Astrocyte of the hippocampus (primary cell): Measurements from ENCODE around the gene NXPH1.
"Not testable (repeated sequence)": the region's sequence is repeated elsewhere in the genome, so short reads cannot be mapped to it uniquely, and the experiment has no call there.

Source experiments
- DNase-seq: peaks from one replicate; pipeline ENCODE4 v3.0.0; 2011; ENCODE audit warnings: low read depth, low spot score

The NXPH1 gene

DNA sequence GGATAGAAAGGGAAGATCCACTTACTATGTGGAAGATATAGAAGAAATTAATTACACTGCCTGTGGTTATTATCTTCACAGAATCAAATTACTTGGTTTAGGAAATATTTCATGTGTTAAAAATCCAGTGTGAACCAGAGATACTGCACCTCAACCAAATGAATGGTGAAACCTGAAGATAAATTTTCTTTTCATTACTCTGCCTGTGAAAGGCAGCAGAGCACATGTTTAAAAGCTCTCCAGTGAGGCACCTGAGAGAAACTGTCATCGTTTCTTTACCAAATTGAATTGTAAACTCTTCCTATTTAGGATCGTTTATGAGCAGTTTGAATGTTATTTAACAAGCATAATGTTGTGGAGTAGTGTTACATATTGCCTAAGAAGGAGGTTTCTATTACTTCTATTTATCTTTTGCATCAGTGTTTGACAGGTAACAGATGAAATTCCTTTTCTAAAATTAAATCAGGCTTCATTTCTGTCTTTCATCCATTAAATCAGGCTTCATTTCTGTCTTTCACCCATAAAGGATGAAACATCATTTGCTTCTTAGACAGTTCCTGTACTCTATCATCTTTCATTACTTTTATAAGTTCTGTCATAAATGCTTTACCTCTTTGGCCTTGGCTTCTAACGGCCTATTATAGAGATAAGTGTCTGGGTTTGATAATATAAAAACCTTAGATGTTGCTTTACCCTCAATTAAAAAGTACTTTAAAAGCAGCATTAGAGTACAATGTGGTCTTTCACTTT is 266.6 kb downstream of the NXPH1 start:
- no peak for DNase-seq

DNA sequence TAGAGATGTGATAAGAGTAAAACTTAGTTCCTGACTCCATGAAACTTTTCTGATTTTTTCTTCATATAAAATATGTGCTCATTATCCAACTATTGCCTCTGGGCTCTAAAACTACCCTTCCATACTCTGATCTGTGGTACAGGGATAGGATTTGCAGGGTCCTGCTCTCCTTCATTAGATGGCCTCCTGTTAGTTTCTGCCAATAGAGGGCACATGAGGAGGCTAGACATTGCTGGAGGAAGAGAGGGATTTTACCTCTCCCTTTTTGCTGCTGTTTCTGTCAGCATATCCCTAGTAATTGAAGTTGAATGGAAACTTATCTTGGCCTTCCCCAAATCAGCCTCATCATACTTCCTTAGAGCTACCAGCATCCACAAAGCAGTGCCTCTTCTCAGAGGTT is 269.4 kb downstream of the NXPH1 start:
- DNase-seq = no peak

DNA sequence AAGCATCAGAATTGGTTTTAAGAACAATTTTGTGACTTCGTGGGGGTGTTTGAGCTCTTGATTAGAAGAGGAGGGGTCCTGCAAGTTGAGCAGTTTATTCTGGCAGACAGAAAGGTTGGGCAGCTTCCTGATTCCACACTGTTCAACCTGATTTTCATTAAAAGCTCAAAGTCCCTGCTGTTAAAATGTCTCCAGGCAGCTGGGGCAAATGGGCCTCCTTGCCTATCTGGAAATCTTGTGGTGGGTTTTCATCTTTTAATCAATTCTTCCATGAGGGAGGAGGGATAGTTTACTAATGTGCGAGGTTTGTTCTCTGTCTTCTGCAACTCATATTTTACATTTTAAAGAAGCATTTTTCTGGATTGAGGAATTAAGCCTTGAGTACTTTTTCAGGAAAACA is 276.7 kb downstream of the NXPH1 start:
- DNase-seq = no peak

DNA sequence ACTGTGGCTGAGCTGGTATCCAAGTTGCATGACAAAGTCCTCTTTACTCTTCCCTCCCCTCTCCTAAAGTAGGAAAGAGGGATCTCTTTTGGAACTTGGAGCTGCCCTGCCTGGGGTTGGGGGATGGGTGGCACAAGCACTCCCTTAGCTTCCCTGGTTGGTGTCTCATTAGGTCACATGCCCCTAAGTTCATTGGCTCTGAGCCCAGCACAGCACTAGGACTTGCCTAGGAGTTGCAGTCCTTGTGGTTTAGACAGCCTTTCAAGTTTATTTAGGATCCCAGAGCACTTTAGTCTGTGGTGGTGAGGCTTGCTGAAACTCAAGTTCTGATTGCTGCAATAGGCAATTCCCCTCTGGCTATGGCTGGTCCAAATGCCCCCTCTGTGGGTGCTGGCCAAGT is 281.4 kb downstream of the NXPH1 start:
- DNase-seq = peak; percentile 11

DNA sequence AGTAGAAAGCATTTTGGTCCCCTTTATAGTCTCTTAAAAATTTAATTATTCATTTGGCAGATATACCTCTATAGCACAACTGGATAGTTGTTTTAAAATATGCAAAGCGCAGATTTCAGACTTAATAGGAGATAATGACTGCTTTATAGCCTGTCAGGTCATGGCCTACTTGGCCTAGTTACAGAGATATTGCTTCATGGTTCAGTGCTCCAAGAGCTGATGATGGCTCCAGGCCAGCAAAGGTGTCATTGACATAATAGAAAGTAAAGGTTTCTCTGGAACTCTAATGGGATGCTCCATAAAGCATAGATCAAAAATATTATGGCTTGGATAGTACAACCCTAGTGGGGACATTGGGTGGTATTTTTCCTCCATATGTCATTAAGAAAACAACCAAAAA is 285.7 kb downstream of the NXPH1 start:
- DNase-seq = no peak

DNA sequence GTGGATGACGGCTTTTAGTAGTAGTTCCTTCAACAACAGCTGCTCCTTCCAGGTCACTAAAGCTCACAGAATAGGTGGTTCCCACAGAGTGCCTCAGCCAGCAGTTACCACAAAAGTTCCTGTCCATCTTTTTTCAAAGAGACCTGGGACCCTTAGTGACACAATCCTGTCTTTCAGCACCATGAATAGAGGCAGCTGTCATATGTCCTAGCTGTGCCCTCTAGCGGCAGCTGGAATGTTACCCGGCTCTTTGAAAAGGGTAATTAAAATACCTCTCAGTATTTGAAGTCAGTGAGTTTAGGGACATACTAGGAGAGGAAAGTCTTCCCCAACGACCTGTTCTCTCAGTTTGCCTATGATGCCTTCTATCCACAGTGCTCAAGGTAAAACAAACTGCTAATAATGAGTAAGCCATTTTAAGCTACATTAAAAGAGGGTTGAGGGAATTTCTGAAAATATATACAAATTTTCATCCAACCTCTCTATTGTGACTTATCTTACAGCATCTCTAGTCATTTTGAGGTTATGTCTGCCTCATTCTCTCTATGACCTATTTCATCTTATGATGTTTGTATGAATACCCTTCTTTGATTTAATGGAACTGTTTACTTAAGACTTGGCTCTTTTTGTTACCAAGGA is 290.8 kb downstream of the NXPH1 start:
- DNase-seq = peak; percentile 55

DNA sequence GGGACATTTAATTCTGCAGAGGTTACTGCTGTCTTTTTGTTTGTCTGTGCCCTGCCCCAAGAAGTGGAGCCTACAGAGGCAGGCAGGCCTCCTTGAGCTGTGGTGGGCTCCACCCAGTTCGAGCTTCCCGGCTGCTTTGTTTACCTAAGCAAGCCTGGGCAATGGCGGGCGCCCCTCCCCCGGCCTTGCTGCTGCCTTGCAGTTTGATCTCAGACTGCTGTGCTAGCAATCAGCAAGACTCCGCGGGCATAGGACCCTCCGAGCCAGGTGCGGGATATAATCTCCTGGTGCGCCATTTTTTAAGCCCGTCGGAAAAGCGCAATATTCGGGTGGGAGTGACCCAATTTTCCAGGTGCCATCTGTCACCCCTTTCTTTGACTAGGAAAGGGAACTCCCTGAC is 298.3 kb downstream of the NXPH1 start:
- DNase-seq = not testable (repeated sequence)

DNA sequence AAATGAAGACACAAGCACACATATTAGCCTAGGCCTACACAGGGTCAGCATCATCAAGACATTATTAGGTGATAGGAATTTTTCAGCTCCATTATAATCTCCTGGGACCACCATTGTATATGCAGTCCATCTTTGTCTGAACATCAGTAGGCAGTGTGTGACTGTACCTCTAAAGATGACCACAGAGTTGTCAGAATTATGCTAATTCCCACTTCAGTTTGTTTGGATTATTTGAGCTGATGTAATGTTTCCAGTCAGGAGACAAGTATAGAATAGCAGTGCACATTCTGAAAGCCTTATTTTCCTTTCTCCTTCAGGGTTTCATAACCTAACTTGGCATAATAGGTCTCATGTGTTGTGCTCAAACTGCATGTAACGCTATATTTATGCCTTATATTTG is 306.4 kb downstream of the NXPH1 start:
- no peak for DNase-seq

DNA sequence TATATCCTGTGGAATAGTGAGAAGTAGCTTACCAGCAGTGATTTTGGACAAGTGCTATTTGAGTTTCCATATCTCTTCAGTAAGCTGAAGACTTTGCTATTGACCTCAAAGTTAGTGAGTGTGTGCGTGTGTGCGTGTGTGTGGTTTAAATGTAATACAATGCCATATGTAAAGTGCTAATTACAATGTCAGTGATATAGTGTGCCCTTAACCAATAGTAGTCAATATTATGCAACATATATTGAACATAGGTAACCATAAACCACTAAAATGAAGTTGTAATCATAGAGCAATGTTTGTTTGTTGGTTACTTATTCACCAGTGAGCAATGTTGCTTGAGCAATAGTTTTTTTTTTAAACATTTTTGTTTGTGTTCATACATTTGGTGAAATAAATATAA is 309.4 kb downstream of the NXPH1 start:
- no peak for DNase-seq

DNA sequence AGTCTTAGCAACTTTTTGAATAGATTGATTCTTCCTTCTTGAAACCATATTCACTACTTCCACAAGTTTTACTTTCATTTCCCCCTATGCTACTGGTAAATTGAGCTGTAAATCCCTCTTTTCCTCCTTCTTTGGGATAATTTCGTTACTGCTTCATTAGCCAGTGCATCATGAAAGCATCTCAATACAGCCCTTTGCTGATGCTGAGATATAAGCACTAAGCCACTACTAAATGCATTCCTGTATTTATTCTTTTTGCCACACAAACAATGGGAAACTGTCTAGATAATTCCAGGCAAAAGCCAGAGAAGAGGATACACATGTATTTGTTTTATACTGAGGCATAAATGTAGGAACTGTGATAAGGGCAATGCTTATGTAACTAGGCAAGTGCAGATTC is 313.9 kb downstream of the NXPH1 start:
- DNase-seq = no peak

DNA sequence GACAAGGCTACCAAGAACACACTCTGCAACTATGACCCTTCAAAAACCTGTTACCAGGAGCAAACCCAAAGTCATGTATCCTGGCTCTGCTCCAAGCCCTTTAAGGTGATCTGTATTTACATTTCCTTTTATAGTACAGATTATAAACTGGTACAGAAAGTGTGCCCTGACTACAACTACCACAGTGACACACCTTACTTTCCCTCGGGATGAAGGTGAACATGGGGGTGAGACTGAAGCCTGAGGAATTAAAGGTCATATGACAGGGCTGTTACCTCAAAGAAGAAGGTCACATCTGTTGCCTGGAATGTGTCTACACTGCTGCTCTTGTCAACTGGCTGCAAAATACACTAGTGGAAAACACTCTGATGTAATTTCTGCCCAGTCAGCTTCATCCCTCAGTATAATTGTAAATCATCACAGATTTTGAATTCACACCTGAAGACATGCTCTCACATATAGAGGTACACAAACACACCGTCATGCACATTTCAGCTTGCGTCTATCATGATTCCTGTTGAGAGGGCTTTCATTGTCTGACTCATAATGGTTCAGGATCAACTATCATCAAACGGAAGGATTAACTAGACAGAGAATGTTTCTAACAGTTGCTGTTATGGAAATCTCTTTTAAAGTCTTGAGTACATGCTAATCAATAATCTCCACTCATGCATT is 318.3 kb downstream of the NXPH1 start:
- DNase-seq = no peak

DNA sequence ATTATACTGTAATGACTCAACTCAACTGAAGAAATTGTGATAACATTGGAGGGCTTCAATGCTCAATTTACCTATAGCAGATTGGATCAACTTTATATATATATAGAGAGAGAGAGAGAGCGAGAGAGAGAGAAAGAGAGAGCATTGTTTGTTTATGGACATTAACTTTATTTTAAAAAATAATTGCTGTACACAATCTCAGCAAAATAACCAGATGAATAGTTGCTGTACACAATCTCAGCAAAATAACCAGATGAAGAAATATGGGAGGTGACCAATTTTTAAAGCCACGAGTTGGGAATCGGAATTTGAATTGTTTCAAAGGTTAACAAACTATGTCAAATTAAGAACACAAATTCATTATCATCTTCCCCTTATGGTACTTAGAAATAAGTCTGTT is 319.9 kb downstream of the NXPH1 start:
- DNase-seq = no peak

DNA sequence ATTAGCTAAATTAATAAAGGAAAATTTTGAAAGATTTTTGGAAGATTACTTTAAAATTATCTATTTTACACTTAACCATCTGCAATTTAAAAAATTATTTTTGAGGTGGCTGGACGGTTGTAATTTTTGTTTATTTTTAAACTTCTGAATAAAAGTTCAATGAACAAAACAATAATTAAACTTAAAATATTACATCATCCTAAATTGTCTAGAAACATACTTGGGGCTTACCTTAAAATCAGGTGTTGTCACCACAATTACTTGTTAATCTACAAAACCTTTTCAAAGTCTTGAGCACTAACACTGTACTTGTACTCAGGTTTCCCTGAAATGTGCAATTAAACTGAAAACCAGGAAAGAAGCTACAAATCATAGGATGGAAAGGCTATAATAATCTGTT is 328.3 kb downstream of the NXPH1 start:
- DNase-seq = no peak

DNA sequence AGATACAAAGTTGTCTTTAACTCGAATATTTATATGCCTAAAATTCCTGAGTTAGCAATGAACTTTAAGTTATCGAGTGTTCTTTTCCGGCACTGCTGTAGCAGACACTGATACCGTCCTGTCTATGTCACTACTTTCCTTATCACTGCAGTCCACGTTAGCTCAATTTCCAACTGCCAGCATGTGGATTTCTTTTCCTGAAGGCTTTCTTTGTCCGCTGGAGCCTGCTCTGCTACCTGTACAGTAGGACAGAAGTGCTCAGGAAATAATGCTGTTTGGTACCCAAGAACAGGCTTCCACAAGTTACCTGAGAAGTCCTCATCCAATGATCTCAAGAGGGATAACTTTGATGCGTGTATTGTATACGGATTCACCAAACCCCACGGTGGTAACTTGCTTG is 329.4 kb downstream of the NXPH1 start:
- DNase-seq = no peak

DNA sequence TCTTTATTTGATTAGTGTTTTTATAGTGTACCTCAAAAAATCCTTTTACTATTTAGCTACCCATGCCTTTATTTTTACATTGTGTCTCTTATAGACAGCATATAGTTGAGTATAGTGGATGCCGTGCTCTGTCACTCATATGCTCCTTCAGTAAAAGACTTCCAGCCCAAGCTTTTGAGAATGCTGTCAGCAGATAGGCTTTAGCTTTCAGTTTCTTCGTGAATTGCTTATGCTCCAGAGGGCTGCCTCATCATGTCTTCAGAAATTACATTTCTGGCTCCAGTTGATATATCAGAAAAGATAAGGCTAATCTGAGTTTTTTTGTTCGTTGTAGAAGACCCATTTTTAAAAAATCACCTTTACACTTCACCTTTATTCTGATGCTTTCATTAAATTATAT is 332.0 kb downstream of the NXPH1 start:
- no peak for DNase-seq

DNA sequence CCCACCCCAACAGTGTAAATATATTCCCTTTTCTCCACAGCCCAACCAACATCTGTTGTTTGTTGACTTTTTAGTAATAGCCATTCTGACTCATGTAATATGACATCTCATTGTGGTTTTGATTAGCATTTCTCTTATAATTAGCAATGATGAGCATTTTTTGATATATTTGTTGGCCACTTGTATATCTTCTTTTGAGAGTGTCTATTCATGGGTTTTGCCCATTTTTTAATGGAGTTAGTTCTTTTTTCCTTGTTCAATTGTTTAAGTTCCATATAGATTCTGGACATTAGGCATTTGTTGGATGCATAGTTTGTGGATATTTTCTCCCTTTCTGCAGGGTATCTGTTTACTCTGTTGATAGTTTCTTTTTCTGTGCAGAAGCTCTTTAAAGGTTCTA is 340.1 kb downstream of the NXPH1 start:
- DNase-seq = no peak

DNA sequence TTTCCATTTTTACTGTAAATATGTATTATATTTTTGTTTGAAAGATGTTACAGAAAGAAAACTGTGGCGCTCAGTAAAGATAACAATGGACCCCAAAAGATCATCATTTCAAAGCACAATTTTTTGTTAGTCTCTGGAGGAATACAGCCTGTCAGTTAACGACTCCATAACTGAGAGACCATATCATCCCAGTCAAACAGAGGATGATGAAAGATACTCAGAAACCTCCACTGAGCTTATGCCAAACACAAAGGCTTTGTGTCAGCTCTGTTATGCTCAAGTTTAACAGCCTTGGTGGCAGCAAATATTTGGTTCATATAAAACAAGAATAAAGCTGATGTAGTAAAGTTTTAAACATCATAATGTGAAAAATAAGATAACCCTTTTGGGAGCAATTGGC is 345.1 kb downstream of the NXPH1 start:
- no peak for DNase-seq

DNA sequence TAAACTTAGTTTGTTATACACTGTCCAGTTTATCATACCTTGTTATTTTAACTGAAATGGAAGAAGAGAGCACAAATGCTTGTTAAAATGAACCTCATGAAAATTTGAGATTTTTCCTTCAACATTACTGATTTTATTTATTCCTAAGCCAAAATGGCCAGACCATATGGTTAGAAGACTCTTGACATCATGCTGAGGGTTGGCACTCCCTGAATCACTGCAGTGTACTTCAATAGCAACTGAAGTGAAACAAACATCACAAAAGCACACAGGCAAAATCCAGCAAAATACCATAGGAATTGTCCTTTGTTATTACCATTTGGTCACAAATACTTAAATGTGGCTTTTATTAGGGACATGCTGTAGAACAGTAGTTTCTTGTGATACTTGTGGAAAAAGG is 347.8 kb downstream of the NXPH1 start:
- DNase-seq = no peak

DNA sequence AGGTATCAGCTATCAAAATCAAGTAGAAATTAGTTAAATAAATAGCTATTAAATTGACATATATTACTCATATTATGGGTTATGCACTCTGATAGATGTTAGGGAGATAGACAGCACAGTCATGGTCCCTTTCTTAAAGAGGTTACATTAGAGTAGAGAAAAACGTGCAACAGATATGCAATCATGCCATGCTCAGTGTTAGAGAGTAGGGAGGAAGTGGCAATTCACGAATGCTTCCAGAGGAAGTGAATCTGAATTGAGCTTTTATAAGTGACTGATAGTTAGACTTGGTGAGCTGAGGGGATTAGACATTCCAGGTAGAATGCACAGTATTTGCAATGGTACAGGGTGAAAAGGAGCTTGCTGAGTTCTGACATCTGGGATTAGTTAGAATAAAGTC is 349.8 kb downstream of the NXPH1 start:
- DNase-seq = no peak

DNA sequence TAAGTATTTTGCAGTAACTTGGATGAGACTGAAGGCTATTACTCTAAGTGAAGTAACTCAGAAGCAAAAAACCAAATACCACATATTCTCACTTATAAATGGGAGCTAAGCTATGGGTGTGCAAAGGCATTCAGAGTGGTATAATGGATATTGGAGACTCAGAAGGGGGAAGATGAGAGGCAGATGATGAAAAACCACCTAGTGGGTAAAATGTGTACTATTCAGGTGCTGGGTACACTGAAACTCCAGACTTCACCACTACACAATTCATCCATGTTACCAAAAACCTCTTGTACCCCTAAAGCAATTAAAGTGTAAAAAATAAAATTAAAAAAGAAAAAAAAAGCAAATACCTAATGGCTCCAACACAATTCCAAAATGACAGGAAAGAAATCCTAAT is 351.7 kb downstream of the NXPH1 start:
- DNase-seq = no peak

DNA sequence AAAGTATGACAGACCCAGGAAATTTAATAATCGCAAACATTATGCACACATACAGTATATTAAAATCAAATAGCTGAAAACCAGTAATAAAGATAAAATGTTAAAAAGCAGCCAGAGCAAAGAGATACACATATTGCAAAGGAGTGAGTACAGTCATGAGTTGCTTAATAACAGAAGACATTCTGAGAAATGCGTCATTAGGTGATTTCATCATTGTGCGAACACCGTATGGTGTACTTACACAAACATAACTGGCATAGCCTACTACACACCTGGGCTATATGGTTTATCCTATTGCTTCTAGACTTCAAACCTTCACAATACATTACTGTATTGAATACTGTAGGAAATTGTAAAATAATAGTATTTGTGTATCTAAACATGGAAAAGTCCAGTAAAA is 367.6 kb downstream of the NXPH1 start:
- DNase-seq = no peak
